Retinal pigment epithelial cell (primary cell): ENCODE data around the gene FAM53A.

ENCODE experiments used
- DNase-seq: peaks from one replicate; pipeline ENCODE4 v3.0.0-alpha.2; 2010; ENCODE audit warnings: low read depth
- H3K4me3 ChIP-seq: 2 replicates; pipeline ENCODE4 v1.5.1; 2011; ENCODE audit warnings: mild to moderate bottlenecking, low read length, control low read depth, moderate library complexity
- TF ChIP-seq, protein P1 (sequence below): conservative IDR thresholded peaks from 2 replicates; pipeline ENCODE4 v1.5.1; 2011; ENCODE audit warnings: low read depth, low read length, control low read depth, inconsistent platforms

Gene FAM53A

DNA sequence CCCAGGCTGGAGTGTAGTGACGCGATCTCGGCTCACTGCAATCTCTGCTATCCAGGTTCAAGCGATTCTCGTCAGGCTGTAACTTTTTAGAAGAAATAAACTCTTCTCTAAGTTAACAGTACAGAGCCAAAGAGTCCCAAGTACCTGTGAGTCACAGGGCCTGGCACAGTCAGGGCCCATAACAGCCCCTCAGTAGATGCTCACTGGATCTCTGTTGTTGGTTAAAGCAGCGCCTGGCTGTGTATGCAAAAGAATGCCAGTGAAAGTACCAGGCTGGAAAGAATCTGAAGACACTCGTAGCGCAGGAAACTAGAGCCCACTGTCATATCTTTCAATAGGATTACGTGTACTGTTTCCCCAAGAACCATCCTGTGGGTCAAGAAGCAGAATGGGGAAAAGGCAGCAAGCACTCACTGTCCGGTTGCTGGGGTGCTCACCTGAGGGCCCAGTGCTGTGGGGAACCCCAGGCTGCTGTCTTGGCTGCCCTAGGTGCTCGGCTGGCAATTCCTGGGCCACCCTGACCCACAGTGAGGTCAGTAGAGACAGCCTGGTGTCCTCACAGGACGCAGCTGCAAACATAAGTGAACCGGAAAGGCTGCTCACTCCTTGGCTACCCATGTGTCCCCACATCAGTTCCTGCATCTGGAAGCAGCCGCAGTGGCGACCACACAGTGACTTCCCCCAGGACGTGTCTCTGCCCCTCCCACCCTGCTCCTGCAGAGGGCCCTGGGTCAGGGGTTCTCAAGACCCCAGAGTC lies 31.1 kb upstream of the FAM53A start:
- H3K4me3 ChIP-seq, result no peak overlapping the region
- DNase-seq, result no peak
- TF ChIP-seq, protein P1, sequence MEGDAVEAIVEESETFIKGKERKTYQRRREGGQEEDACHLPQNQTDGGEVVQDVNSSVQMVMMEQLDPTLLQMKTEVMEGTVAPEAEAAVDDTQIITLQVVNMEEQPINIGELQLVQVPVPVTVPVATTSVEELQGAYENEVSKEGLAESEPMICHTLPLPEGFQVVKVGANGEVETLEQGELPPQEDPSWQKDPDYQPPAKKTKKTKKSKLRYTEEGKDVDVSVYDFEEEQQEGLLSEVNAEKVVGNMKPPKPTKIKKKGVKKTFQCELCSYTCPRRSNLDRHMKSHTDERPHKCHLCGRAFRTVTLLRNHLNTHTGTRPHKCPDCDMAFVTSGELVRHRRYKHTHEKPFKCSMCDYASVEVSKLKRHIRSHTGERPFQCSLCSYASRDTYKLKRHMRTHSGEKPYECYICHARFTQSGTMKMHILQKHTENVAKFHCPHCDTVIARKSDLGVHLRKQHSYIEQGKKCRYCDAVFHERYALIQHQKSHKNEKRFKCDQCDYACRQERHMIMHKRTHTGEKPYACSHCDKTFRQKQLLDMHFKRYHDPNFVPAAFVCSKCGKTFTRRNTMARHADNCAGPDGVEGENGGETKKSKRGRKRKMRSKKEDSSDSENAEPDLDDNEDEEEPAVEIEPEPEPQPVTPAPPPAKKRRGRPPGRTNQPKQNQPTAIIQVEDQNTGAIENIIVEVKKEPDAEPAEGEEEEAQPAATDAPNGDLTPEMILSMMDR, result no peak

GRCh38 chr4:1714303-1715001 lies 30.3 kb upstream of the FAM53A start:
- no peak for DNase-seq
- TF ChIP-seq, protein P1, result no peak
- H3K4me3 ChIP-seq, result no peak overlapping the region

- TF ChIP-seq, protein P1, result no peak
- peak overlapping the region; percentile 67 for H3K4me3 ChIP-seq
- no peak for DNase-seq
Measured at GRCh38 chr4:1713003-1713851, 29.1 kb upstream of the FAM53A start.

DNA sequence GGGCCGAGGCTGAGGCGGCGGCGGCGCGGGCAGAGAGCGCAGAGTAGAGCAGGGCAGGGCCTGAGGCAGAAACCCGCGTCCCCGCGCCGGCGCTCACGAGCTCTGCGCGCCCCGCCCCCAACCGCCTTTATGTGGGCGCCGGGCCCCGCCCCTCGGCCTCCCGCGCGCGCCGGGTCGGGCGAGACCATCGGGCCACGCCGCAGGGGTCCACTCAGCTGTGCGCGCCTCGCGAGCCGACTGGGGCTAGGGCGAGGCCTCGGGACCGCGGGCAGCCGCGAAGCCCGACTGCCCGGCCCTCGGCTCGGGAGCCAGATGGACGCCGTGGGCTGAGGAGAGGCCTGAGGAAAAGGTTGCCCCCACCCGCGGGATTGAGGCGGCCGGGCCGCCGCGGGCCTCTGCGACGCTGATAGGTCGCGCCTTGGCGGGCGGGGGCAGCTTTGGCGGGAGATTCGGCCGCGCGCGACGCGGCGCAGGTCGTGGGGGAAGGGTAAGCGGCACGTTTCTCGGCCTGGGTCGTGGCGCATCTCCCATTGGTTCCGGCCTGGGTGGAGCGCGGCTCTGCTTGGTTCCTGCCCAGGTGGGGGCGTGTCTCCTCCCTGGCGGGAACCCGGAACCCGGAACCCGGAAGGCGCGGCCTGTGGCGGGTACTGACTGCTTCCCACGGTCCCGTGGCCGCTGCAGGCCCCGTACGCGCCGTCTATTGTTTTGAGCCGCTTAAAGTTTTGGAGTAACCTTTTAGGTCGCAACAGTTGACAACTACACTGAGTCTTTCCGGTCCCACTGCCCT lies 28.3 kb upstream of the FAM53A start, which contains the start of gene SLBP:
Gene SLBP, minus strand, starts transcription at position 104 of the 787 bp plus-strand sequence. CDS start 131 bp downstream, outside the sequence.
- H3K4me3 ChIP-seq, result peak within 1 kb of the TSS; percentile 89
- DNase-seq, result peak; percentile 74
- TF ChIP-seq, protein P1, result no peak

- TF ChIP-seq, protein P1, result no peak
- H3K4me3 ChIP-seq, result peak overlapping the region; percentile 89
- no peak for DNase-seq
Measured at GRCh38 chr4:1711571-1712215, 27.6 kb upstream of the FAM53A start.

- H3K4me3 ChIP-seq, result peak overlapping the region; percentile 89
- TF ChIP-seq, protein P1, result no peak
- no peak for DNase-seq
Measured at GRCh38 chr4:1711055-1711570, 27.0 kb upstream of the FAM53A start.
